HFF-Myc (cell line): ENCODE results near the gene CDKN3.
"Not testable (repeated sequence)": the region's sequence is repeated elsewhere in the genome, so short reads cannot be mapped to it uniquely, and the experiment has no call there.

Experiments
- DNase-seq: peaks from one replicate; pipeline ENCODE4 v3.0.0-alpha.2; 2011; ENCODE audit warnings: low read depth; ENCODE audit errors: extremely low read depth
- H3K4me3 ChIP-seq: replicated peaks from 2 replicates; pipeline ENCODE4 v1.5.1; 2011; ENCODE audit warnings: low read depth, mild to moderate bottlenecking, control low read depth, low read length
- CTCF ChIP-seq: IDR thresholded peaks from 2 replicates; pipeline ENCODE4 v1.5.1; 2012; ENCODE audit warnings: mild to moderate bottlenecking, low read depth, low read length, control low read depth; ENCODE audit errors: missing control alignments

Gene CDKN3

GRCh38 chr14:54368291-54368690 is 28.5 kb upstream of the CDKN3 start:
- DNase-seq: no peak
- no peak overlapping the region for H3K4me3 ChIP-seq
- no peak for TF ChIP-seq CTCF

DNA sequence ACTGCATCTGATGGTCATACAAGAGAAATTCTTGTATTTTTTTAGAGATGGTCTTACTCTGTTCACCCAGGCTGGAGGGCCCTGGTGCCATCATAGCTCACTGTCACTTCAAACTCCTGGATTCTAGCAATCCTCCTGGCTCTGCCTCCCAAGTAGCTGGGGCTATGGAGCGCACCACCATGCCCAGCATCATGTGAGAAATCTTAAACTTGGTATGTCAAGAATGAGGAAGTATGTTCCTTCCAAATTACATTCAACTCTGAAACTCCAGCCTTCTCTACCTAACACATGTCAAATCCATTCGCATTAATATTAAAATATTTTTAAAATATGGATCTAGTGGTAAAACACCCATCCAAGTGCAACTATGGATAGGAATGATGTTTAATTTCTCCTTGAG is 27.5 kb upstream of the CDKN3 start:
- TF ChIP-seq CTCF: no peak
- DNase-seq: no peak
- no peak overlapping the region for H3K4me3 ChIP-seq

DNA sequence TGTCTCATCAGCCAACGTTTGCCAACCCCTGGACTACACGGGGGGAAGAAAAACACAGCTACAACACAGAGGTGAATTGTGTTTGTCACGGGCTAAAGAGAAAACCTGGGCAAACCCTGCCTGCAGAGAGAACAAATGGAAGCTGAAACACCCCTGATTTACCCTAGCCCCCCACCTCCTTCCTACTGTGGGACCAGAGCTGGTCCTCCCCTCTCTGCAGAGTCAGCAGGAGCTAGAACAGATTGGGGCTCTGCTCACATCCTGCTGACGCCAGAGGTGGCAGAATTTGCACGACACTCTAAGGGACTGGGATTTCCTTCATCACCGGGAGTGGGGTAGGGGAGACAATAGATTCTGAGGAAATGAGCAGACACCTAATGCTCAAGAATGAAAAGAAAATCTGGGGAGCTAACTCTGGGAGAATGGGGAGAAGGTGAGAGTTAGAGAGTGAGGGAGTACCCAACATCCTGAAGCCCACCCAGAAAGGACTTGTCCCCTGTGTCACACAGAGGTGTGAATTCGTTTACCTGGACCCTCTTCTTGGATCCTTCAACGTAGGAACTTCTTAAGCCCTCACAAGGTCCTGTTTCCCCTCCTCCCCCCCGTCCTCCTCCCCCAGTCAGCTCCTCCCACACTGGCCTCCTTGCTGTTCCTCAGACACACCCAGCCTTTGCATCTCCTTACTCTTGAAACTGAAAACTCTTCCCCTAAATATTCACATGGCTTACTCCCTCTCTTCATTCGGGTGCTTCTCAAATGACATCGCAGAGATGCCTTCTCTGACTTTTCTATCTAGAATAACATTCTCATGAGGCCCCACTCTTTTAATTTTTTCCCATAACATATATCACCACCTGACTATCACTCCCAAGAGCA is 26.2 kb upstream of the CDKN3 start:
- DNase-seq: no peak
- TF ChIP-seq CTCF: no peak
- H3K4me3 ChIP-seq: no peak overlapping the region

DNA sequence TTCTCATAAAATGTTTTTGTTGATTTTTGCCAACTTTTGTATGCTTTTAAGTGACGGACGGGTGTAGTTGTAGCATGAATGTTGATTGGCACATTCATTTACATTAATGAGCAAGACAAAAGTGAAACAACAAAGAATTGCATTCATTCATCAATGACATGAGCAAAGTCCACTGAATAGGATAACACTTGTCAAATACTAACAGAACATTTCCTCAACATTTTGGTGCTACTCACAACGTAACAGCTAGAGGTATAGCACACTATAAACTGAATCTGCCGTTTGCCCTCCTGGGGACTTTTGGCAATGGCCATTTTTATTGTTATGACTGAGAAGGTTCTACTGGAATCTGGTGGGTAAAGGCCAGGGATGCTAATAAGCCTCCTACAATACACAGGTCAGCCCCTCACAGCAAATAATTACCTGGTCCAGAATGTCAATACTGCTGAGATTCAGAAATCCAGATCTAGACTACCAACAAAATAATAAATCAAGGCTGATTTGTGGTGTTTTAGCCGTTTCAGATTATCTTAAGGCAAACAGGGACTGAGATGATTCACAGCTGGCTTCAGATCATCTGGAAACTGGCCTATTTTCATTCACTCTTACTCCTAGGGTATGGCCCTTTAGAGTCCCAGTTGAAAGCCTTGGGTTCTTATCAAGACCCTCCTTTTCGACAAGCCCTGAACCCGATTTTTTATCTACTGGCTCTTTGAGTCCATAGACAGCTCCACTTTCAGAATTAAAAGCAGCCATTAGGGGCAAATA is 22.5 kb upstream of the CDKN3 start:
- no peak for DNase-seq
- H3K4me3 ChIP-seq: no peak overlapping the region
- TF ChIP-seq CTCF: no peak

GRCh38 chr14:54377501-54377900 is 19.3 kb upstream of the CDKN3 start:
- DNase-seq: no peak
- no peak overlapping the region for H3K4me3 ChIP-seq
- TF ChIP-seq CTCF: no peak

- DNase-seq, H3K4me3 ChIP-seq: not testable (repeated sequence)
These were observed 17.9 kb upstream of the CDKN3 start for GRCh38 chr14:54378893-54379292.

- H3K4me3 ChIP-seq, DNase-seq: not testable (repeated sequence)
These were observed 16.2 kb upstream of the CDKN3 start for GRCh38 chr14:54380558-54380957.
